ENCODE data around the gene RIPOR3.
"Not testable (repeated sequence)": the region's sequence is repeated elsewhere in the genome, so short reads cannot be mapped to it uniquely, and the experiment has no call there.

The RIPOR3 gene

DNA sequence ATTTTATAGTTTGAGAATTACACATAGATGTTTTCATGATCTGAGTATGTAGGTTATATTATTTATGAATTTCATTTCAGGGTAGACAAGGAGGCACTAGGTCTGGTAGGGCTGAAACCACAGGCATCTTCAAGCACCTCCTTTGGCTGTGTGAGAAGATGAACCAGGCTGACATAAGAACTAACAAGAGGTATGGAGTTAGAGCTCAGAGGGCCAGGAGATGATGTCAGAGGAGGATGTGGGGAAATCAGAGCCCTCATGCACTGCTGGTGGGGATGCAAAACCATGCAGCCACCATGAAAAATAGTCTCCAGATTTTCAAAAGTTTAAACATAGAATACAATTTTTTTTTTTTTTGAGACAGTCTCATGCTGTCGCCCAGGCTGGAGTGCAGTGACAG is 13.6 kb upstream of the RIPOR3 start:
- DNase-seq (ENCODE audit: low read depth in 2 of 2), result no peak

DNA sequence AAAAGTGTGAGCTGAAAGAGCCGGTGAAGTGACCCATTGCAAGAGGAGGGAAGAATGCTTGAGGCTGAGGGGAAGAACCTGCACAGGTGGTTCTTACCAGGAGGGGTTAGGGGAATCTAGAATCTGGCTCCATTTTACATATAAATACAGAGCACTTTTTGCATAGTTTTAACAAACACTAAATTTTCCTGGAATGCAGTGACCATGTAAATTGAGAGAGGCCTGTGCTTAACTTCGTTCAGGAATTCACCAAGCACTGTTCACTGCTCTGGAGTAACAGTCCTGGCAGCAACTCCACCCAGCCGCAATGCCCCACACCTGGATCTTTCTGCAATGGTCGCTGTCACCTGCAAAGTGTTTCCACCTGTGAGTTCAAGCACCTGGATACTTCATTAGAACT is 13.2 kb upstream of the RIPOR3 start:
- DNase-seq (ENCODE audit: low read depth in 2 of 2), result no peak

DNA sequence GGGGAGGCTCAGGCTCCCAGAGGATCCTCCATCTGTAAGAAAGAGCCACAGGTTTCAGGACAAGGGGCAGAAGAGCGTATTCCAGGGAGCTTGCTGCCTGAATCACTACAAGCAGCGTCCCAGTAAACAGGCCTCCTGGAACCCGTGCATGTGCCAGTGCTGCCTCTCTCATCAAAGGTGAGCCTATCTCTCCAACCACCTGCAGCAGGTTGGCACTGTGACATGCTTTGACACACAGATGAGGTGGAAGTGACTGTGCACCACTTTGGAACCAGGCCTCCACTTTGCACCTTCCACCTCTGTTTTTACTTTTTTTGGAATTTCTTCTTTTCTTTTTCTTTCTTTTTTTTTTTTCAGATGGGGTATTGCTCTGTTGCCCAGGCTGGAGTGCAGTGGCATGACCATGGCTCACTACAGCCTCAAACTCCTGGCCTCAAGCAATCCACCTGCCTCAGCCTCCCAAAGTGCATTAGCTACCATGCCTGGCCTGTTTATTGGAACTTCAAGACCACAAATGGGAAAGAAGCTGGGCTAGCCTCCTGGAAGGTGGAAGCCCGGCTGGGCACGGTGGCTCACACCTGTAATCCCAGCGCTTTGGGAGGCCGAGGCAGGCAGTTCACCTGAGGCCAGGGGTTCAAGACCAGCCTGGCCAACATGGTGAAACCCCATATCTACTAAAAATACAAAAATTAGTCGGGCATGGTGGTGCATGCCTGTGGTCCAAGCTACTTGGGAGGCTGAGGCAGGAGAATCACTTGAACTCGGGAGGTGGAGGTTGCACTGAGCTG is 12.5 kb upstream of the RIPOR3 start:
- not testable (repeated sequence) for DNase-seq (ENCODE audit: low read depth in 2 of 2)

DNA sequence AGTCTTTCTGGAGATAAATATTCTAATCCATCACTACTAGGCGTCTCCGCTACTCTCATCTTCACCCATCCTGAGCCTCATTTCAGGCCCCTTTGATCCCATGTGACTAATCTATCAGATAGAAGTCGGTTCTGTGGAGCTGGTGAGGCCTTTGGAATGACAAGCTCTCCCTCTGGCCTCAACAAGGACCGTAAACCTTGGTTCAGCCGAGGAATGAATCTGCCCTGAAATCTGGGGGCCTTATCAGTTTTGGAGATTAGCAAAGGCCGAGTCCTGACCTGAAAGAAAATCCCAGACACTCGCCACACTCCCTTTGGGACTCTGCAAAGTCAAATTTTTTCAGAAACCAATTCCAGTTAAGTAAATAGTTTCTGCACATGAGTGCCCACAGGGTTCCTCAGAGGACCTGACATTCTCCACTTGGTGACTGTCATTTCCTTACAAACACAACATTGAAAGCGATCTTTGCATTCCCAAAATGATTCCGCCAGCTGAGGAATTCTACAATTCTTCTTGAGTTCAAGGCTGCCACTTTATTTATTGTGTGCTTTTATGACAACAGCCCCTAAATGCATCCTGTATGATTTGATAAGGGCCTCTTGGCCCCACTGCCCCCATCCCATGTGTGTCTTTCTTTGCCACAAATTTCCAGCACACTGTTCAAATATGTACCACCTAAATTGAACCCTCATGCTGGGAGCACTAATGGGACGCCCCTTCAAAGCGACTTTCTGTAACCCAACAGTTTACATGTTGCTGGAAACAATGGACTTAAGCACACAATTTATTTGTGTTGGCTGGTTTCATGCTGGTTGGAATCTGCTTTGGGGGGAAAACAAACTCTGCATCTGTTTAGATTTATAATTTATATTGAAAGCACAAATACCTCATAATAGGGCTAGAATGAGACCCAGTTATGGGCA is 10.0 kb upstream of the RIPOR3 start:
- DNase-seq (ENCODE audit: low read depth in 2 of 2), result no peak

DNA sequence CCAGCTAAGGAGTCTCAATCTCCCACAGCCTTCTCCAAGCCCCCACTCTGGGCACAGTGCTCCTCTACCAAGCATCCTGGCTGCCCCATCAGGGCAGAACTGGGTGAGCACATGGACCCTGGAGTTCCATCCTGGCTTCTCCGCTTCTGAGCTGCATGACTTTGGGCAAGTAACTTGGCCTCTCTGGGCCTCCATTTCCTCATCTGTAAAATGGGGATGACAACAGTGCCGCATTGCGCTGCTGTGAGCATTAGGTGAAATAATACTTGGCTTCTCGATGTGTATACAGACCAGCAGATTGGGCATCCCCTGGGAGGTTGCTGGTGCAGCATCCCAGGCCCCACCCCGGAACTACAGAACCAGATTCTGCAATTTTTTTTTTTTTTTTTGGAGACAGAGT is 8.3 kb upstream of the RIPOR3 start:
- DNase-seq (ENCODE audit: low read depth in 2 of 2), result no peak

DNA sequence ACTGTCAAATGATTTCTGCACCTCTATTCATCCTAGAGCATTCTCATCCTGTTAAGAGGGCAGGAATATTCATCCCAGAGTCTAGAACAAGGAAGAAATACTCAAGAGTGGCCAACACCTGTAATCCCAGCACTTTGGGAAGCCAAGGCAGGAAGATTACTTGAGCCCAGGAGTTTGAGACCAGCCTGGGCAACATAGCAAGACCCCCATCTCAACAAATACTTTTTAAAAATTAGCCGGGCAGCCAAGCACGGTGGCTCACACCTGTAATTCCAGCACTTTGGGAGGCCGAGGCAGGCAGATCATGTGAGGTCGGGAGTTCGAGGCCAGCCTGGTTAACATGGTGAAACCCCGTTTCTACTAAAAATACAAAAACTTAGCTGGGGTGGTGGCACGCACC is 6.9 kb upstream of the RIPOR3 start:
- not testable (repeated sequence) for DNase-seq (ENCODE audit: low read depth in 2 of 2)

DNA sequence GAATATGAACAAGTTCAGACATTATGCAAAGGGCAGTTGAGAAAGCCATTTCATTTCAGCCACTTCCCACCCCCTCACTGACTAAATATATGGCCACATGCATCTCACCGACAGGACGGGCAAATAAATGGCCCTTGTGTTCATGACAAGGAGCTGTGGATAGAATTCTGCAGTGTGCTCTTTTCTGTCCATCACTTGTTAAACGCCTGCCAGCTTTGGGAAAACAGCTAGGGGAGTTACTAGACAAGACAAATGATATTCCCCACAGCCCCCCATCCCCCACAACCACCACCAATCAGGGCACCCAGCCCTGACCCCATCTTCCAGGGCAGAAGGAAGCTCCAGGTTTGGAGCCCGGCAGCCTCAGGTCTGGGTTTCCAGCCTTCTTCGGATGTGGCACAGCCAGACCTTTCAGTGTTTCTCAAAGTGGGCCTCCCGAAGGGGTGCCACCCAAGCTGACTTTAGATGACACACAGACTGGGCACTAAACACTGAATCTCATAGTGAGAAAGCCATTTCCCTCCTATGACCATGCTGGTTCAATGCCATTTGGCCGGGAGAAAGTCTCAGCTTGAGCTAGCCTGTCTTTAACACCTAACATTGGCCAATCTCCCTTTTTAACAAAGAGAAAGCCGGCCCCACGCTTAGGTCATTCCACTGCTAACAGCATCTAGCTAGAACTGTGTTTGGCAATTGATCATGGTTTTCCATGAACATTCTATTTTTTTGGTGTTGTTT is 4.0 kb upstream of the RIPOR3 start:
- DNase-seq (ENCODE audit: low read depth in 2 of 2), result no peak

DNA sequence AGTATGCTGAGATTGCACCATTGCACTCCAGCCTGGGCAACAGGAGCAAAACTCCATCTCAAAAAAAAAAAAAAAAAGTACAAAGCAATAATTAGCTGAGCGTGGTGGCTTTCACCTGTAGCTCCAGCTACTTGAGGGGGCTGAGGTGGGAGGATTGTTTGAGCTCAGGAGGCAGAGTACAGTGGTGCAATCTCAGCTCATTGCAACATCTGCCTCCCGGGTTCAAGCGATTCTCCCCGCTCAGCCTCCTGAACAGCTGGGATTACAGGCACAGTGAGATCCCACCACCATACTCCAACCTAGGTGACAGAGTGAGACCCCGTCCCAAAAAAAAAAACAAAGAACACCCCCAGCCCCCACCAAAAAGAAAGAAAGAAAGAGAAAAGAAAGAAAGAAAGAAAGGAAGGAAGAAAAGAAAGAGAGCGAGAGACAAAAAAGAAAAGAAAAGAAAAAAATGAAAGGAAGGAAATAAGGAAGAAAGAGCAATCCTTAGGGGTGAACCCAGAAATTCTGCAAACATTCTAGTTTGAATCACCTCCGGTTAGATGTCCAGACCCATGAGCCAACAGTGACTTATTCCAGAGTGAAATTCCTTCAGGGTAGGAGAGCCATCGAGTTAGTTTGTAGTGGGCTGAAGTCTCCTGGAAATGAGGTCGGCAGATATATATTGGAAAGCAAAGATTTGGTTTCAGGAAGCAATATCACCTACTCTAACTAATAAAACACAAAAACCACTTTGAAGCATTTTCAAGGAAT is 3.2 kb upstream of the RIPOR3 start:
- DNase-seq (ENCODE audit: low read depth in 2 of 2), result no peak

DNA sequence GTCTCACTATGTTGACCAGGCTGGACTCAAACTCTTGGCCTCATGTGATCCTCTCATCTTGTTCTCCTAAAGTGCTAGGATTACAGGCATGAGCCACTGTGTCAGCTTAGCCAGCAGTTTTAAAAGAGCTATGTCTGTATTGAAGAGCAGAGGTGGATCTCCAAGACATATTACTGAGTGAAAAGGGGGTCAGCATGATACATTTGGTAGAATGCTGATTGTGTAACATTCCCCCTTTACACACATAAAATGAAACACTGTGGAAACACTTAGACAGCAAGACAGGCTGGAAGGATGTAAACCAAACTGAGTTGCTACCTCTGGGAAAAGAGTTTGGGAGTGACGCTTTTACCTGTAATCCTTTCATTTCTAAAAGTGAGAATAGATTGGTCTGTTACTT is 1.7 kb upstream of the RIPOR3 start:
- no peak for DNase-seq (ENCODE audit: low read depth in 2 of 2)

DNA sequence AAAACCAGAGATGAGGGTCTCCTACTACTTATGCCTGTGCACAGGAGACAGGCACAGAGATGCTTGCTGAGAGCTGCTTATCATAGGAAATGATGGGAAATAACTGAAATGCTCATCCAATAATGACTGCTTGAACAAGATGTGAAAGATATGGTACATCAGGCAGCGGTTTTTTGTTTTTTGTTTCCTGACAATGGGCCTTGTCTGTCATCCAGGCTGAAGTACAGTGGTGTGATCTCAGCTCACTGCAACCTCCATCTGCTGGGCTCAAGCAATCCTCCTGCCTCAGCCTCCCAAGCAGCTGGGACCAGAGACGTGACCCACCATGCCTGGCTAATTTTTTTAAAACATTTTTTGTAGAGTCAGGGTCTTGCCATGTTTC is 1.2 kb upstream of the RIPOR3 start:
- no peak for DNase-seq (ENCODE audit: low read depth in 2 of 2)

DNA sequence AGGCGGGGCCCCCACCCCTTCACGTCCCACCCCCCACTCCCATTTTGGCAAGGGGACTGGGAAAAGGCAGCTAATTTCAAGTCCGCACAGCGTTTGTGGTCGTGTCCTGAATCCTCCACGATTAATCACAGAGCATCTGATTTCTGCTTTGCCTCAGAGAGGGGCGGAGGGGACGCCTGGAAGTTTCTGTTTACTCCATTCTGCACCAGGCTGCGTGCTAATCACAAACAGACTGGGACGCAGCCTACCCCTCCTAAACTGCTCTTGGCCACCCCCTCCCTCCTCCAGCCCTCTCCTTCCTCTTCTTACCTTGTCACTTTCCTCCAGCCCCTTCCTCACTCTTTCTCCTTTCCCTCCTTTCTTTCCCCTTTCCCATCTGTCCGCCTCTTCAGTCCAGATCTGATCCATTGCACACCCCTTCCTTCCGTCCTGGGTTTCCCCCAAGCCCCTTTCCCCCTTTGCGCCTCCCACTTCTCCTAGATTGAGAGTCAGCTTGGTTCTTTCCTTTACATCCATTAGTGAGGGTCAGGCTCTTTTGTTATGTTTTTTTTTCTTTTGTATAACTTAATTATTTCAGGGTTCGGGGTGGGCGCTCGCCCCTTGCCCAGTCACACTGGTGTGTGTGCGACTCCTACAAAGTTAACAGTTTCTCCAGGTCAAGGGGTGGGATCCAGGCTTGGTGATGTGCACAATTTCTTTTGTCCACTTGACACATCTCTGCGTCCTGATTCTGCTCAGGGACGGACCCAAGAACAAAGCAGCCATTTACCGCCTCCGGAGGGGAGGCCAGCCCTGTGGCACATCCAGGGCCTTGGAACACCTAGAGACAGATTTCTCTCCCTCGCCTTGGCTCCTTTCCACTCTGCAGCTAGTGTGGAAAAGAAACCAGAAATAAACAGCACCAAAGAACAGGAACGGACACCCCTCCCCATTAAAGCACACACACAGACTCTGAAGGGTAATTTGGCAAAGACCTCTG is 520 bp upstream of the RIPOR3 start:
- no peak for DNase-seq (ENCODE audit: low read depth in 2 of 2)

DNA sequence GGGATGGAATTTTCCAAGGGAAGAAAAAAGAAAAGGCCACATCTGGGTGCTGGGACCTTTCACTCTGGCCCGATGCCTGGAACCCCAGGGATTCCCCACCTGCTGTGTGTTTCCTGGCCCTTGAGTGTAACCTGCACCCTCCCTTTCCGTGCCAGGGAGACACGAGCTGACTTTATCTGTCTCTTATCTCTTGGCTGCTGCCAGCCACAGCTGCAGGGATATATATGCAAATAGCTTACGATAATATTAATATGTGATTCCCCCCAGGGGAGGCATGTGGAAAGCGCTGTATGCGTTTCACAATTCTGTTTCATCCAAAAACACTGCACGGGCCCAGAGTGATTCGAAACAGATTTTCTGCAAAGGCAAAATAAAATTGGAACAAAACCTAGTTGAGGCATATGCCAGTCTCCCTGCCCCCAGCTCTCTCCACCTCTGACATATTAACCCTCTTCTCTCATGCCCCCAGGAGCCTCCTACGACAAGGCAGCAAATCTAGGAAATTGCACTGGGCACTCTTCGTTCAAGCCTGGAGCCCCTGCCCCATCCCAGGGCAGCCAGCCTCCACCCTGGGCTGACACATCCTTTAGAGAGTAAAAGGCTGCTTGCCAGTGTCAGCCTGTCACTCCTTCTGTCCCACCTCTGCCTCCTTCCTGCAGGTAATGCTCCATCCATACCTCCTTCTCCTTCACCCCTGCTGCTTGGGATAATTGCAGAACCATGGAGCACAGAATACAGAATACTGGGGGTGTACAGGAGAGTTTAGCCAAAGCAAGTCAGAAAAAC is 1.3 kb downstream of the RIPOR3 start:
- DNase-seq (ENCODE audit: low read depth in 2 of 2), result no peak

DNA sequence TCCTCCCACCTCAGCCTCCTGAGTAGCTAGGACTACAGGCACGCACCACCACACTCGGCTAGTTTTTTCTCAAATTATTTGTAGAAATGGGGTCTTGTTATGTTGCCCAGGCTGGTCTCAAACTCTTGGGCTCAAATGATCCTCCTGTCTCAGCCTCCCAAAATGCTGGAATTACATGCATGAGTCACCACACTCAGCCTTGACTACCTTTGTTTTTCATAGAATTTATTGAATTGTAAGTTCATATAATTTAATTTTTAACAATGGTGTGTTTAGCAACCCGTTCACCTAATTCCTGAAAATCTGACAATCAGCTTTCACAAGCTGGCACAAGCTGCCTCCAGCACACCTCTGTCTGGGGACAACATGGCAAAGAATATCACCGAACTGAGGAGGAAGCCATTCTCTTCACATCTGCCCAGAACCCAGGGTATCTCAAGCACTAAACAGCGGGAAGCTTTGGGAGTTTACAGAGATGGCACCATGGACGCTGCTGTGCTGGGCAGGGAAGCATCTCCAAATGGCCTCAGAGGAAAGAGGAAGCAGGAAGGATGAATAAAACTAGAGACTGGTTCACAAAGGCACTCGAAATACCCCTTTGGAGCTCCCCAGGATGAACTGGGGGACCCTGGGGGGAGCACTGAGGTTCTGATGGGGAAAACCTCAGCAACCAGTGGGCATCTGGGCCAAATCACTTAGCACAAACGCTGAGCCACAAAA is 2.9 kb downstream of the RIPOR3 start:
- no peak for DNase-seq (ENCODE audit: low read depth in 2 of 2)

DNA sequence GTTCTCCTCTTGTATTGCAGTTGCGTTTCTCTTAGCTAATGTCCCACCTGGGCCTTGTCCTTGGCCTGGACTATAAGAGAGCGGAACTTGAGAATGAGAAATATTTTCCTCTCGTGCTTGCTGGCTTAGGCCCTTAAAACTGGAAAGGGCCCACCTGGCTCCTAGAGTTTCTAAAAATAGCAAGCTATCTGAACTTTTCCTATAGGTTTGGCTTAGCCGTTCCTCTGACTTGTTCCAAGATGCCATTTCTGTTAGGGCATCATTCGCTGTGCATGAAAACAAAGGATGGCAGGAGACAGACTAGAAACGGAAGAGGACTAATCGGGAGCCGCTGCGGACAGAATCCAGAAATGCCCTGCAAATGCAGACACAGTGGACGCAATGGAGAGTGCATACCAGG is 4.5 kb downstream of the RIPOR3 start:
- no peak for DNase-seq (ENCODE audit: low read depth in 2 of 2)

DNA sequence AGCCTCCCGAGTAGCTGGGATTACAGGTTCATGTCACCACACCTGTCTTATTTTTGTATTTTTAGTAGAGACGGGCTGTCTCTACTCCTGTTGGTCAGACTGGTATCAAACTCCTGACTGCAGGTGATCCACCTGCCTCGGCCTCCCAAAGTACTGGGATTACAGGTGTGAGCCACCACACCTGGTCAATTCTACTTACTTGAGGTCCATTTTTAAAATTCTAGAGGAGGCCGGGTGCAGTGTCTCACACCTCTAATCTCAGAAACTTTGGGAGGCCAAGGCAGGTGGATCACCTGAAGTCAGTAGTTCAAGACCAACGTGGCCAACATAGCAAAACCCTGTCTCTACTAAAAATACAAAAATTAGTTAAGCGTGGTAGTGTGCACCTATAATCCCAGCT is 7.8 kb downstream of the RIPOR3 start:
- no peak for DNase-seq (ENCODE audit: low read depth in 2 of 2)

DNA sequence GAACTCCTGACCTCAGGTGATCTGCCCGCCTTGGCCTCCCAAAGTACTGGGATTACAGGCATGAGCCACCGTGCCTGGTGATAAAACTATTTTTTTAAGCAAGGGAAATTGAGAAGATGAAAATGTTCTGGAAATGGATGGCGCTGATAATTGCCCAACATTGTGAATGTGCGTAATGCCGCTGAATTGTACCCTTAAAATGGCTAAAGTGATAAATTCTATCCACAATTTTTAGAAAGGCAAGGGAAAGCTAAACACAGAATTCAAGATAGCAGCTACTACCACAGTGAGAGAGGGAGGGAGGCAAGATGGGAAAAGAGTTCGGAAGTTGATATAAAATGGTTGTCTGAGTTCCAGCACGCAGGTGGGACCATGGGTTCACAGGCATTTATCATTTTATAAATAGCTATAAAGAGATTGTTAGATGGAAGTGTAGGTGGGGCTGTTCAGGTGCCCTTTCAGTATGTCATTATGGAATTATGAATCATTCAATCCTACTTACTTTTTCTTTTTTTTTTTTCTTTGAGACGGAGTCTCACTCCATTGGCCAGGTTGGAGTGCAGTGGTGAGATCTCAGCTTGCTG is 8.3 kb downstream of the RIPOR3 start:
- DNase-seq (ENCODE audit: low read depth in 2 of 2), result no peak

DNA sequence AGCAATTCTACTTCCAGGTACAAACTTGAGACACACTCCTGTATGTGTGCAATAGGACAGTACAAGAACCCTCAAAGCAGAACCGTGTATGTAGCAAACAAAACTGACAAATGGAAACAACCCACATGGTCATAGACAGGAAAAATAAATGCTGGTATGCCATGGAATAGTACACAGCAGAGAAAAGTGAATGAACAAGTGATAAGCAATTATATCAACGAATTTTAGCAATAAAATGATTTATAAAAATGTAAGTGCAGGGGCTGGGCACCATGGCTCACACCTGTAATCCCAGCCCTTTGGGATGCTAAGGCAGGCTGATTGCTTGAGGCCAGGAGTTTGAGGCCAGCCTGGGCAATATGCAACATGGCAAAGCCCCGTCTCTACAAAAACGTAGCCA is 9.3 kb downstream of the RIPOR3 start:
- DNase-seq (ENCODE audit: low read depth in 2 of 2), result no peak

DNA sequence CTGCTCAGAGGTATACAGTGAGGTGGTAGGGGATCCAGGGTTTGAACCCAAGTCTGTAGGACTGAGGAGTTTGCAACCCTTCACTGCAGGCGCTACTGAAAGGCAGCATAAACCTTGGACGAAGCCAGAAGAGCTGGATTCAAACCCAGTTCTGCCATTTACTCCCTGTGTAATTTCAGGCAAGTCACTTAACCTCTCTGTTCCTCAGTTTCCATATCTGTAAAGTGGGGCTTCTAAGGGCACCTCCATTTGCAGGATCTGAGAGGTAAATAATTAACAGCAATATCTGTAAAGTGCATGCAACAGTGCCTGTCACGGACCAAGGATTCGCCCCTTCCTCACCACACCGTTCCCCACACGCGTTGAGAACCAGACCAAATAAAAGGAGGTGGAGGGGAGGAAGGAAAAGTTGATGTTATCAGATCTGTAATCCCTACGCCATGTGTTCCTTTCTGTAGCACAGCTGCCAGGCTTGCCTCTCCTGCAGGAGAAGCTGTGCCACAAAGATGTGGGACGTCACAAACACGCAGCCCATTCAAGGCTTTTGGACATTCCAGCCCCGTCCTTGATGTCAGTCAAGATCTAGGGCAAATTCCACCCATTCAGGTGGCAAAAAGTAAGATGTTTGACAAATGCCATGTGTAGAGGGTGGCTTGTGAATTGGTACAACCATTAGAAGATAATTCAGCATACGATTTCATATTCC is 9.8 kb downstream of the RIPOR3 start:
- no peak for DNase-seq (ENCODE audit: low read depth in 2 of 2)

All from stimulated activated CD8-positive, alpha-beta memory T cell treated with anti-CD3 and anti-CD28 coated beads, Interleukin-15, amount 100 ng/mL, for 4 hours (primary cell).